Pancreas (tissue), 10 donors: Measurements from ENCODE around the gene CD320. TPM values are rescaled to one million over a fixed set of nuclear protein-coding genes. Genes with fewer than 3 reads are reported as not detected.
A peak's percentile ranks its signal among the peaks of the same experiment; 100 is the strongest.

Experiments
- ATAC-seq, 4 donors: fragments of 200-7000 bp; cut with Tn5 transposase; one replicate each; pipeline versions ENCODE4 v1.8.0 to v1.9.1; 2020; ENCODE audit warnings: mild to moderate bottlenecking in 4 of 4, moderate library complexity in 4 of 4
- DNase-seq, 6 donors: peaks; one replicate each; pipeline ENCODE4 v3.0.0-alpha.2; 2020
- FAIRE-seq: peaks from 2 replicates; lab custom pipeline; 2012; peaks lifted over from hg19 to GRCh38; lab: Jason Lieb, UNC
- H3K27ac ChIP-seq, 4 donors: fragments of 200-600 bp; sonication (generic); 1 replicate in 3 of 4; 2 replicates in 1 of 4; pipeline versions ENCODE4 v1.5.0 to v1.8.0; 2020
- H3K27me3 ChIP-seq, 4 donors: fragments of 200-600 bp; one replicate each; pipeline ENCODE4 v1.8.0; 2021
- H3K36me3 ChIP-seq, 3 donors: fragments of 200-600 bp; sonication (generic) in 1 of 3; one replicate each; pipeline versions ENCODE4 v1.5.0 to v1.8.0; 2020 to 2021
- H3K4me1 ChIP-seq, 3 donors: fragments of 200-600 bp; one replicate each; pipeline ENCODE4 v1.8.0; 2021
- H3K4me3 ChIP-seq, 4 donors: fragments of 200-600 bp; sonication (generic) in 2 of 4; one replicate each; pipeline versions ENCODE4 v1.5.0 to v1.8.0; 2020 to 2021
- H3K9me3 ChIP-seq, 4 donors: fragments of 200-600 bp; one replicate each; pipeline ENCODE4 v1.8.0; 2021
- WGBS, 2 donors: extraction: QIAGEN DNeasy Blood & Tissue Kit; methylation state at CpG; one replicate each; pipeline ENCODE4 v1.1.7; 2013; 5-methylcytosine and 5-hydroxymethylcytosine counted together
- intact Hi-C, 3 donors: fragments of 100-400 bp; cut with DNase I; formaldehyde crosslinking; loops; one replicate each; pipeline versions ENCODE4 v1.11.1 to v1.14.2; 2022
- polyA plus RNA-seq, 2 donors: library from polyadenylated mRNA; stranded (reverse); fragments of 200-250 nt; gene quantifications; one replicate each; pipeline ENCODE4 v1.2.3, GENCODE V29; 2013
- total RNA-seq, 6 donors: library from RNA; stranded (reverse); fragmentation: NEBNext Ultra II Directional in 4 of 6; extraction: Animal tissue kit (Norgen Biotek cat#: 25700) in 4 of 6; gene quantifications; one replicate each; pipeline versions ENCODE4 v1.2.1 to v1.2.4, GENCODE V29; 2021 to 2023
- TF ChIP-seq, protein P1 (sequence below), 4 donors: fragments of 200-600 bp; sonication (generic) in 3 of 4; IDR thresholded peaks; one replicate each; pipeline versions ENCODE4 v1.5.0 to v1.8.0; 2021; ENCODE audit warnings: antibody characterized with exemption in 4 of 4
- donor health status: healthy with polysubstance abuse.
- donor health status: DM: no; HTN: no; CAD: no; lungs with moderate emphysema.
- donor health status: DM: no; HTN: no; CAD: no.
- donor health status: control.
- donor health status: control.
- donor health status: Bipolar disorder and iron deficiency.
- donor health status: DM: yes; HTN: yes; CAD: no.
- donor health status: DM: no; HTN: no; CAD: no.
- donor health status: DM: no; HTN: no; CAD: no.
- donor health status: DM: yes; HTN: yes; CAD: no.

CD320 gene
- total and polyA plus RNA-seq, 8 donors = 13.8 to 58.4 (median 20.9) TPM

DNA sequence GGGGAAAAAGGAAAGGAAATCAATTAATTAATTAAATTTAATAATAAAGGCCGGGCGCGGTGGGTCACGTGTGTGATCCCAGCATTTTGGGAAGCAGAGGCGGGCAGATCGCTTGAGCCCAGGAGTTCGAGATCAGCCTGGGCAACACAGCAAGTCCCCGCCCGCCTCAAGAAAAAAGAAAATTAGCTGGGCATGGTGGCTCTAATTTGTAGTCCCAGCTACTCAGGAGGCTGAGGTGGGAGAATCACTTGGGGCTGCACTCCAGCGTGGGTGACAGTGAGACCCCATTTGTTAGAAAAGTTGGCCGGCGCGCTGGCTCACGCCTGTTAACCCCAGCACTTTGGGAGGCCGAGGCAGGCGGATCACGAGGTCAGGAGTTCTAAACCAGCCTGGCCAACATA is 733 bp upstream of the CD320 start:
- ATAC-seq (no peak), FAIRE-seq (no peak), DNase-seq (peak in 4 of 6 donors; percentile 11 to 44 (median 23))
- Histone ChIP-seq H3K27me3 (no peaks in the 10 kb centered on the region), H3K36me3 (peaks cover 0 to 8% (median 4%) of the 10 kb centered on the region in 3 donors), H3K4me1 (peaks cover 0 to 6% (median 0%) of the 10 kb centered on the region in 3 donors), H3K27ac (no peak overlapping the region), H3K4me3 (peak overlapping the region in 2 of 4 donors; percentile 53 to 73), H3K9me3 (no peaks in the 10 kb centered on the region)
- intact Hi-C loops = no loop called here
- TF ChIP-seq, protein P1, sequence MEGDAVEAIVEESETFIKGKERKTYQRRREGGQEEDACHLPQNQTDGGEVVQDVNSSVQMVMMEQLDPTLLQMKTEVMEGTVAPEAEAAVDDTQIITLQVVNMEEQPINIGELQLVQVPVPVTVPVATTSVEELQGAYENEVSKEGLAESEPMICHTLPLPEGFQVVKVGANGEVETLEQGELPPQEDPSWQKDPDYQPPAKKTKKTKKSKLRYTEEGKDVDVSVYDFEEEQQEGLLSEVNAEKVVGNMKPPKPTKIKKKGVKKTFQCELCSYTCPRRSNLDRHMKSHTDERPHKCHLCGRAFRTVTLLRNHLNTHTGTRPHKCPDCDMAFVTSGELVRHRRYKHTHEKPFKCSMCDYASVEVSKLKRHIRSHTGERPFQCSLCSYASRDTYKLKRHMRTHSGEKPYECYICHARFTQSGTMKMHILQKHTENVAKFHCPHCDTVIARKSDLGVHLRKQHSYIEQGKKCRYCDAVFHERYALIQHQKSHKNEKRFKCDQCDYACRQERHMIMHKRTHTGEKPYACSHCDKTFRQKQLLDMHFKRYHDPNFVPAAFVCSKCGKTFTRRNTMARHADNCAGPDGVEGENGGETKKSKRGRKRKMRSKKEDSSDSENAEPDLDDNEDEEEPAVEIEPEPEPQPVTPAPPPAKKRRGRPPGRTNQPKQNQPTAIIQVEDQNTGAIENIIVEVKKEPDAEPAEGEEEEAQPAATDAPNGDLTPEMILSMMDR (IDR thresholded peaks at IDR 0.05) = no peak
- WGBS, 2 donors = 72 to 75% methylated on average over 16 to 17 of the region's 17 CpGs

DNA sequence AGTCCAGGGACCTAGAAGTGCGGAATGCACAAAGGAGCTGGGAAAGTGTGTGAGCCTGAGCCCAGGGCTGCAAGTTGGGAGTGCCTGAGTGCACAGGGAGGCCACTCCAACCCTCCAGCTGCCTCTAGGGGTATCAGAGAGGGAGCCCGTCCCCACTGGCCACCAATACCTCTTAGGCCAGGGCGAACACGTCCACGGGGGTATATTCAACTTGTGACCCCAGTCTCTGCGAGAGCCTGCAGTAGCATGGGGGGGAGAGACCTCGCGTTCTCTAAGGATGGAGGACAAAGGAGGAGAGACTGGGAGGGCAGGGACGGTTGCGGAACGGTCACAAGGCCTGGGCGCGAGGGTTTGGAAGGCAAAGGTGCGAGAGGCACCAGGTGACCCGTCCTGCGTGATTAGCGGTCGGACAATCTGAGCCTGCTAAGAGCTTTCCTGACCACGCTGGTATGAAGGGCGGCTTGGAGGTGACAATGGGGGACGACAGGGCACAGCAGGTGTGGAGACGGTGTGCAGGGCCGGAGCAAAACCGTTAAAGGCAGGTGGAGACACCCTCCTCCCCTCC is 676 bp downstream of the CD320 start:
- TF ChIP-seq, protein P1 (IDR thresholded peaks at IDR 0.05) = no peak
- FAIRE-seq (no peak), DNase-seq (peak in 1 of 6 donors; percentile 49), ATAC-seq (peak; percentile 1 to 24 (median 5))
- WGBS, 2 donors = 9 to 10% methylated on average over 23 to 24 of the region's 24 CpGs
- H3K27ac ChIP-seq = peak overlapping the region in 1 of 4 donors; percentile 54
- H3K27me3 ChIP-seq = no peaks in the 10 kb centered on the region
- intact Hi-C loops = no loop called here
- no peaks in the 10 kb centered on the region for H3K9me3 ChIP-seq
- H3K36me3 ChIP-seq = peaks cover 0 to 8% (median 0%) of the 10 kb centered on the region in 3 donors
- peaks cover 0 to 6% (median 0%) of the 10 kb centered on the region in 3 donors for H3K4me1 ChIP-seq
- peak overlapping the region; percentile 51 to 73 (median 54) for H3K4me3 ChIP-seq

DNA sequence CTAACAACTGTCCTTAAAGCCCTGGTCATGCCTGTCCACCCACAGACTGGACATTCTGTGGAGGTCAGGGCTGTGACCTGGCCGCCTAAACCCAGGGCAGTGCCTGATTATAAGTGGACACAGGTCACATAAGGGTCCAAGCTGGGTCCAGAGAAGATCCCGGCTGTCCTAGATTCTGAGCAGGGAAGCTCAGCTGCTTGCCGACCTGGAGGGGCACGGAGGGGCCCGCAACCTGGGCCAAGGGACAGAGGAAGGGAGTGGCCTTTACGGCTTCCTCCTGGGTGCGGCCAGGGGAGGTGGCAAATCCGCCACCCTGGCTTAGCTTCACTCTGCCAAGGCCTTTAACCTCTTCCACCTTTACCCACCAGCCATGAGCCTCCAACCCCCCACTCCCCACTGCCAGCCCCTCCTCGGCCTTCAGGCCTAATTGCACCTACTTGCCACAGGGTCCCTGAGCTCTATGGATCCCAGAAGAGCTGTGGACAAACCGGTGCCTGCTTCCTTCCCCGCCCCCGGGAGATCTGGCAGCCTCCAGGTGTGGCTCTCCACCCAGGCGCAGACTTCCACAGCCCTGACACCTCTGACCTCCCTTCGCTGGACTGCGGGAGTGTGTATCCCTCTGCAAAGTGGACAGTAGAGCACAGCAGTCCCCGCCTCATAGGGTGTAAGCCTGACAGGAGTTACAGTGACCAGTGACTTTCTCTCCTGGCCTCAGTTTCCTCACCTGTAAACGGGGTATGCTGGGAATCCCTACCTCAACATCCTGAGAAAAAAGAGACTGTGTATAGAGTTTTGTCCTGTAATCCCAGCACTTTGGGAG is 1.7 kb downstream of the CD320 start:
- intact Hi-C loops = no loop called here
- WGBS, 2 donors = 78 to 81% methylated on average over 14 to 17 of the region's 17 CpGs
- Histone ChIP-seq H3K9me3 (no peaks in the 10 kb centered on the region), H3K4me3 (no peak overlapping the region), H3K27me3 (no peaks in the 10 kb centered on the region), H3K4me1 (peaks cover 0 to 6% (median 0%) of the 10 kb centered on the region in 3 donors), H3K36me3 (peaks cover 0 to 8% (median 0%) of the 10 kb centered on the region in 3 donors), H3K27ac (no peak overlapping the region)
- FAIRE-seq (no peak), DNase-seq (peak in 5 of 6 donors; percentile 1 to 60 (median 11)), ATAC-seq (no peak)
- TF ChIP-seq, protein P1 (IDR thresholded peaks at IDR 0.05) = no peak

DNA sequence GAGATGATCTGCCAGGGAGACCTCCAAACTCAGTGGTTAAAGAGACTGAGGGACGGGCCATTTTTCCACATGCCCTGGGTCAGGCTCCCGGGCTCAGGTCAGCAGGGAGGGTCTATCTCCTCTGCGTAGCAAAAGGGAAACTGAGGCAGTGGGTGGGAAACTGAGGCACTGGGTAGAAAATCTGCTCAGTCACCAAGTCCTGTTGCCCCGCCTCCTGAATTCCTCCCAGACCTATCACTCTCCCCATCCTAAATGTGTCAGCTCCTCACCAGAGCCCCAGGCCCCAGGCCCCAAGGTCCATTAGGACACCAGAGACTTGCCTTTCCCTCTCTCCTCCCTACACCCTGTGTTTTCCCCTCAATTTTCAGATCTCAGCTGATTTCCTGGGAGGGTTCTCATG is 2.4 kb downstream of the CD320 start:
- no peak for ATAC-seq
- FAIRE-seq = no peak
- Histone ChIP-seq H3K4me3 (no peak overlapping the region), H3K9me3 (no peaks in the 10 kb centered on the region), H3K27ac (no peak overlapping the region), H3K27me3 (no peaks in the 10 kb centered on the region), H3K4me1 (peaks cover 0 to 6% (median 0%) of the 10 kb centered on the region in 3 donors), H3K36me3 (peaks cover 0 to 5% (median 0%) of the 10 kb centered on the region in 3 donors)
- intact Hi-C loops = no loop called here
- TF ChIP-seq, protein P1 (IDR thresholded peaks at IDR 0.05) = no peak
- WGBS, 2 donors = 73 to 89% methylated on average over 4 of the region's 4 CpGs
- peak in 4 of 6 donors; percentile 1 to 21 (median 11) for DNase-seq
